ENCODE results near the gene ZNF273.
A peak's percentile ranks its signal among the peaks of the same experiment; 100 is the strongest.
"Not testable (repeated sequence)": the region's sequence is repeated elsewhere in the genome, so short reads cannot be mapped to it uniquely, and the experiment has no call there.

Gene ZNF273

GRCh38 chr7:64902806-64903721, at the start of gene ZNF273:
ZNF273 (plus strand) TSS chr7:64903273; CDS start chr7:64903318, 45 bp downstream.
- peak; percentile 87 for DNase-seq

GRCh38 chr7:64853679-64854078, 49.4 kb upstream of the ZNF273 start:
- DNase-seq, result no peak

- DNase-seq, result no peak
These were observed 48.1 kb upstream of the ZNF273 start for GRCh38 chr7:64854969-64855368.

GRCh38 chr7:64863021-64863420, 40.1 kb upstream of the ZNF273 start:
- DNase-seq, result no peak

GRCh38 chr7:64863530-64863929, 39.5 kb upstream of the ZNF273 start:
- not testable (repeated sequence) for DNase-seq

- DNase-seq, result no peak
These were observed 39.1 kb upstream of the ZNF273 start for GRCh38 chr7:64863969-64864368.

- DNase-seq, result no peak
These were observed 35.1 kb upstream of the ZNF273 start for GRCh38 chr7:64867863-64868440.

- DNase-seq, result no peak
These were observed 34.6 kb upstream of the ZNF273 start for GRCh38 chr7:64868499-64868898.

GRCh38 chr7:64869121-64869725, 33.9 kb upstream of the ZNF273 start:
- no peak for DNase-seq

GRCh38 chr7:64869912-64870562, 33.0 kb upstream of the ZNF273 start:
- no peak for DNase-seq

- DNase-seq, result no peak
These were observed 32.4 kb upstream of the ZNF273 start for GRCh38 chr7:64870656-64871055.

GRCh38 chr7:64871761-64872160, 31.3 kb upstream of the ZNF273 start:
- DNase-seq, result no peak

GRCh38 chr7:64872351-64873154, 30.5 kb upstream of the ZNF273 start:
- no peak for DNase-seq

GRCh38 chr7:64873155-64873500, 29.9 kb upstream of the ZNF273 start:
- DNase-seq, result no peak

GRCh38 chr7:64873517-64873916, 29.6 kb upstream of the ZNF273 start:
- no peak for DNase-seq

GRCh38 chr7:64874114-64874513, 29.0 kb upstream of the ZNF273 start:
- DNase-seq, result no peak

GRCh38 chr7:64874562-64875250, 28.4 kb upstream of the ZNF273 start:
- DNase-seq, result no peak

GRCh38 chr7:64875258-64875657, 27.8 kb upstream of the ZNF273 start:
- DNase-seq, result no peak

GRCh38 chr7:64875658-64876406, 27.2 kb upstream of the ZNF273 start:
- no peak for DNase-seq

- no peak for DNase-seq
These were observed 26.0 kb upstream of the ZNF273 start for GRCh38 chr7:64876792-64877713.
